Muscle of arm (tissue), 14 donors: Measurements from ENCODE around the gene ARAF. TPM values are rescaled to one million over a fixed set of nuclear protein-coding genes. Genes with fewer than 3 reads are reported as not detected.
"Not testable (repeated sequence)": the region's sequence is repeated elsewhere in the genome, so short reads cannot be mapped to it uniquely, and the experiment has no call there.

Experiments
- DNase-seq: peaks from one replicate; pipeline ENCODE4 v3.0.0-alpha.2; 2013
- long read RNA-seq, 11 donors: transcript quantifications; one replicate each; lab custom pipeline, GENCODE V29; 2026
- polyA plus RNA-seq, 12 donors: library from polyadenylated mRNA; unstranded; fragments of 120-200 nt; gene quantifications; one replicate each; pipeline ENCODE4 v1.2.1, GENCODE V29; 2013; ENCODE audit not compliant: insufficient read length in 12 of 12

Gene ARAF
- 10 to 100 TPM in 11 of 12 donors, not detected in 1; 33.9 to 52.5 (median 44.3) TPM for polyA plus RNA-seq
- long read RNA-seq, donor 1, partial matches to known transcripts, result 53 of 58 reads
- long read RNA-seq, donor 1, other reads (novel, unspliced or antisense), result 0 of 58 reads
- long read RNA-seq, donor 2, transcript ARAF-203 (16 exons, 2,458 nt), result major isoform, 5 of 29 reads
- long read RNA-seq, donor 2, partial matches to known transcripts, result 21 of 29 reads
- long read RNA-seq, donor 2, other reads (novel, unspliced or antisense), result 0 of 29 reads
- long read RNA-seq, donor 3, partial matches to known transcripts, result 0 of 4 reads
- long read RNA-seq, donor 3, other reads (novel, unspliced or antisense), result 0 of 4 reads
- long read RNA-seq, donor 4, partial matches to known transcripts, result 5 of 7 reads
- long read RNA-seq, donor 4, other reads (novel, unspliced or antisense), result 0 of 7 reads
- long read RNA-seq, donor 5, transcript ARAF-203 (16 exons, 2,458 nt), result major isoform, 6 of 23 reads
- long read RNA-seq, donor 5, transcript ARAF-202 (6 exons, 1,271 nt), result minor isoform, 5 of 23 reads
- long read RNA-seq, donor 5, partial matches to known transcripts, result 0 of 23 reads
- long read RNA-seq, donor 5, other reads (novel, unspliced or antisense), result 12 of 23 reads
- long read RNA-seq, donor 6, partial matches to known transcripts, result 0 of 2 reads
- long read RNA-seq, donor 6, other reads (novel, unspliced or antisense), result 0 of 2 reads
- long read RNA-seq, donor 7, partial matches to known transcripts, result 0 of 4 reads
- long read RNA-seq, donor 7, other reads (novel, unspliced or antisense), result 0 of 4 reads
- long read RNA-seq, donor 8, transcript ARAF-203 (16 exons, 2,458 nt), result major isoform, 10 of 36 reads
- long read RNA-seq, donor 8, transcript ARAF-202 (6 exons, 1,271 nt), result minor isoform, 5 of 36 reads
- long read RNA-seq, donor 8, partial matches to known transcripts, result 21 of 36 reads
- long read RNA-seq, donor 8, other reads (novel, unspliced or antisense), result 0 of 36 reads
- long read RNA-seq, donor 9, partial matches to known transcripts, result 8 of 13 reads
- long read RNA-seq, donor 9, other reads (novel, unspliced or antisense), result 0 of 13 reads
- long read RNA-seq, donor 10, transcript ARAF-203 (16 exons, 2,458 nt), result major isoform, 7 of 17 reads
- long read RNA-seq, donor 10, partial matches to known transcripts, result 7 of 17 reads
- long read RNA-seq, donor 10, other reads (novel, unspliced or antisense), result 0 of 17 reads
- long read RNA-seq, donor 11, partial matches to known transcripts, result 6 of 13 reads
- long read RNA-seq, donor 11, other reads (novel, unspliced or antisense), result 0 of 13 reads

- peak; percentile 97 for DNase-seq
Measured at GRCh38 chrX:47560934-47561658, at the start of gene ARAF. ARAF (plus strand) TSS chrX:47561205; CDS start chrX:47562968, 1,763 bp downstream.

- not testable (repeated sequence) for DNase-seq
Measured at GRCh38 chrX:47512383-47512782, 48.6 kb upstream of the ARAF start.

GRCh38 chrX:47513034-47513965, 47.7 kb upstream of the ARAF start:
- not testable (repeated sequence) for DNase-seq

GRCh38 chrX:47514533-47515235, 46.3 kb upstream of the ARAF start:
- no peak for DNase-seq

- no peak for DNase-seq
Measured at GRCh38 chrX:47515941-47516665, 44.9 kb upstream of the ARAF start.

- no peak for DNase-seq
Measured at GRCh38 chrX:47518144-47518543, 42.9 kb upstream of the ARAF start.

- peak; percentile 84 for DNase-seq
Measured at GRCh38 chrX:47523297-47523696, 37.7 kb upstream of the ARAF start.

- no peak for DNase-seq
Measured at GRCh38 chrX:47523713-47524166, 37.3 kb upstream of the ARAF start.

- DNase-seq, result no peak
Measured at GRCh38 chrX:47529548-47529947, 31.5 kb upstream of the ARAF start.

- DNase-seq, result no peak
Measured at GRCh38 chrX:47530049-47530448, 31.0 kb upstream of the ARAF start.

- DNase-seq, result no peak
Measured at GRCh38 chrX:47539860-47540259, 21.1 kb upstream of the ARAF start.

- peak; percentile 86 for DNase-seq
Measured at GRCh38 chrX:47540754-47541538, 20.1 kb upstream of the ARAF start.

GRCh38 chrX:47543496-47543895, 17.5 kb upstream of the ARAF start:
- DNase-seq, result no peak

GRCh38 chrX:47556045-47556623, 4.9 kb upstream of the ARAF start:
- DNase-seq, result peak; percentile 86

- DNase-seq, result no peak
Measured at GRCh38 chrX:47558436-47558835, 2.6 kb upstream of the ARAF start.

GRCh38 chrX:47560179-47560933, 649 bp upstream of the ARAF start:
- DNase-seq, result no peak
